A549 (cell line): Measurements from ENCODE around the gene OR52N4. TPM values are rescaled to one million over a fixed set of nuclear protein-coding genes. Genes with fewer than 3 reads are reported as not detected.

Experiments used
- ATAC-seq, 2 experiments: fragments of 200-7000 bp in 1 of 2; fragments of >200 bp in 1 of 2; cut with Nextera tagmentation in 1 of 2; cut with Tn5 transposase in 1 of 2; 3 replicates each; pipeline versions ENCODE4 v1.8.0 to v1.9.1; 2018 to 2020; ENCODE audit warnings: mild to moderate bottlenecking in 1 of 2, moderate library complexity in 1 of 2
- CTCF ChIA-PET: fragments of 300-600 bp; sonication (Branson Sonifier 250); formaldehyde crosslinking; extraction: SDS; loops from one replicate; lab custom pipeline; 2021; ENCODE audit warnings: antibody characterized with exemption, inconsistent platforms; lab: Yijun Ruan, JAX
- POLR2A ChIA-PET: fragments of 350-600 bp; formaldehyde crosslinking; extraction: SDS; loops from one replicate; lab custom pipeline; 2021; ENCODE audit warnings: antibody characterized with exemption, inconsistent platforms; lab: Yijun Ruan, JAX
- DNase-seq, 2 experiments: peaks; one replicate each; pipeline versions ENCODE4 v3.0.0 to v3.0.0-alpha.2; 2011 to 2016; ENCODE audit warnings: low read depth in 1 of 2, low spot score in 1 of 2
- FAIRE-seq: peaks from 2 replicates; lab custom pipeline; 2011; peaks lifted over from hg19 to GRCh38; lab: Jason Lieb, UNC
- H3K27ac ChIP-seq, 2 experiments: fragments of >200 bp; sonication (Bioruptor Twin); formaldehyde crosslinking; 3 replicates each; pipeline ENCODE4 v1.5.1; 2016 to 2017
- H3K4me1 ChIP-seq: fragments of >200 bp; sonication (Bioruptor Twin); formaldehyde crosslinking; 3 replicates; pipeline ENCODE4 v1.6.1; 2016
- H3K4me2 ChIP-seq: fragments of >200 bp; sonication (Bioruptor Twin); formaldehyde crosslinking; 3 replicates; pipeline ENCODE4 v1.6.1; 2016
- H3K4me3 ChIP-seq: fragments of >200 bp; sonication (Bioruptor Twin); formaldehyde crosslinking; 3 replicates; pipeline ENCODE4 v1.5.1; 2016
- H3K9me3 ChIP-seq: fragments of >200 bp; sonication (Bioruptor Twin); formaldehyde crosslinking; 3 replicates; pipeline ENCODE4 v1.6.1; 2016
- BCL3 ChIP-seq: fragments of >200 bp; sonication (Bioruptor Twin); formaldehyde crosslinking; IDR thresholded peaks from 3 replicates; pipeline ENCODE4 v1.6.1; 2016
- BHLHE40 ChIP-seq: IDR thresholded peaks from 2 replicates; pipeline ENCODE4 v1.6.1; 2012; ENCODE audit warnings: low read depth, low read length, inconsistent platforms
- CEBPB ChIP-seq, 2 experiments: fragments of >200 bp in 1 of 2; sonication (Bioruptor Twin) in 1 of 2; formaldehyde crosslinking in 1 of 2; IDR thresholded peaks; 2 replicates each; pipeline ENCODE4 v1.6.1; 2012 to 2016
- CHD2 ChIP-seq: fragments of 150-350 bp; IDR thresholded peaks from 2 replicates; pipeline ENCODE4 v1.6.1; 2014; ENCODE audit warnings: low read length; ENCODE audit not compliant: partially characterized antibody
- CTCF ChIP-seq: fragments of >200 bp; sonication (Bioruptor Twin); formaldehyde crosslinking; IDR thresholded peaks from 3 replicates; pipeline ENCODE4 v1.5.1; 2016
- E2F6 ChIP-seq: IDR thresholded peaks from 2 replicates; pipeline ENCODE4 v1.6.1; 2012; ENCODE audit warnings: low read depth, borderline replicate concordance
- ELK1 ChIP-seq: fragments of 150-350 bp; IDR thresholded peaks from 2 replicates; pipeline ENCODE4 v1.6.1; 2014; ENCODE audit warnings: low read depth, mild to moderate bottlenecking, low read length
- FOSL2 ChIP-seq, 2 experiments: fragments of 450-650 bp in 1 of 2; fragments of >200 bp in 1 of 2; sonication (Bioruptor Twin) in 1 of 2; formaldehyde crosslinking; IDR thresholded peaks; 2 replicates each; pipeline versions ENCODE4 v1.5.0 to v1.6.1; 2016 to 2020; ENCODE audit warnings: mild to moderate bottlenecking in 1 of 2, moderate library complexity in 1 of 2
- GATA3 ChIP-seq: IDR thresholded peaks from 2 replicates; pipeline ENCODE4 v1.6.1; 2012; ENCODE audit warnings: borderline replicate concordance
- HEYL ChIP-seq: fragments of 250-450 bp; sonication (Bioruptor Pico); IDR thresholded peaks from 2 replicates; pipeline ENCODE4 v1.8.0; 2021; ENCODE audit warnings: mild to moderate bottlenecking, moderate library complexity
- HOXA7 ChIP-seq: fragments of 250-450 bp; sonication (Bioruptor Pico); IDR thresholded peaks from 2 replicates; pipeline ENCODE4 v1.5.0; 2020; ENCODE audit warnings: mild to moderate bottlenecking, moderate library complexity
- JUNB ChIP-seq: fragments of >200 bp; sonication (Bioruptor Twin); formaldehyde crosslinking; IDR thresholded peaks from 2 replicates; pipeline ENCODE4 v1.6.1; 2016
- KDM1A ChIP-seq: fragments of 200-600 bp; sonication (generic); IDR thresholded peaks from 2 replicates; pipeline ENCODE4 v1.6.1; 2016; ENCODE audit warnings: low read depth, mild to moderate bottlenecking
- KDM5A ChIP-seq: fragments of 200-600 bp; sonication (generic); IDR thresholded peaks from 2 replicates; pipeline ENCODE4 v1.6.1; 2016; ENCODE audit warnings: antibody characterized with exemption, mild to moderate bottlenecking
- MYC ChIP-seq: IDR thresholded peaks from 2 replicates; pipeline ENCODE4 v1.6.1; 2012; ENCODE audit warnings: mild to moderate bottlenecking, inconsistent platforms, low read length, improper control_type of control experiment, borderline replicate concordance
- NPAS2 ChIP-seq: fragments of 250-450 bp; sonication (Bioruptor Pico); IDR thresholded peaks from 2 replicates; pipeline ENCODE4 v1.8.0; 2022; ENCODE audit warnings: mild to moderate bottlenecking, moderate library complexity, borderline replicate concordance
- PBX3 ChIP-seq: IDR thresholded peaks from 2 replicates; pipeline ENCODE4 v1.6.1; 2012
- RAD21 ChIP-seq, 2 experiments: fragments of >200 bp in 1 of 2; sonication (Bioruptor Twin) in 1 of 2; formaldehyde crosslinking in 1 of 2; IDR thresholded peaks in 1 of 2; conservative IDR thresholded peaks in 1 of 2; 2 replicates in 1 of 2; 3 replicates in 1 of 2; pipeline ENCODE4 v1.6.1; 2012 to 2018; ENCODE audit warnings: inconsistent platforms in 1 of 2
- RCOR1 ChIP-seq: fragments of 150-350 bp; IDR thresholded peaks from 2 replicates; pipeline ENCODE4 v1.6.1; 2014; ENCODE audit warnings: antibody characterized with exemption, low read length, low read depth
- RNF2 ChIP-seq: fragments of 200-600 bp; sonication (generic); IDR thresholded peaks from 2 replicates; pipeline ENCODE4 v1.6.1; 2016; ENCODE audit warnings: low read depth, mild to moderate bottlenecking, antibody characterized with exemption, moderate library complexity, borderline replicate concordance
- SMC3 ChIP-seq: fragments of >200 bp; sonication (Bioruptor Twin); formaldehyde crosslinking; IDR thresholded peaks from 3 replicates; pipeline ENCODE4 v1.6.1; 2018; ENCODE audit warnings: inconsistent platforms
- TFCP2L1 ChIP-seq: fragments of 250-450 bp; sonication (Bioruptor Pico); IDR thresholded peaks from 2 replicates; pipeline ENCODE4 v1.5.0; 2021; ENCODE audit warnings: mild to moderate bottlenecking
- TP53 ChIP-seq: fragments of 250-450 bp; sonication (Bioruptor Pico); IDR thresholded peaks from 2 replicates; pipeline ENCODE4 v1.5.0; 2021; ENCODE audit warnings: mild to moderate bottlenecking, moderate library complexity
- ZSCAN20 ChIP-seq: fragments of 250-450 bp; sonication (Bioruptor Pico); IDR thresholded peaks from 2 replicates; pipeline ENCODE4 v1.8.0; 2022; ENCODE audit warnings: mild to moderate bottlenecking, moderate library complexity
- WGBS: methylation state at CpG from one replicate; pipeline ENCODE4 v1.1.6; 2017; ENCODE audit errors: missing lambda C conversion rate; 5-methylcytosine and 5-hydroxymethylcytosine counted together
- polyA minus RNA-seq: library from RNA; depleted of rRNA, polyadenylated mRNA; stranded (reverse); fragments of >200 nt; gene quantifications from 2 replicates; pipeline ENCODE4 v1.2.3, GENCODE V29; 2011; rRNA and poly(A)+ RNA removed
- polyA plus RNA-seq, 4 experiments: library from polyadenylated mRNA; depleted of rRNA in 3 of 4; stranded (reverse); fragments of >200 nt; fragmentation: RNase III in 1 of 4; extraction: RNeasy Plus Mini Kit Qiagen cat#74134 plus additional on column Dnase treatment in 1 of 4; gene quantifications; 2 replicates in 3 of 4; 3 replicates in 1 of 4; pipeline ENCODE4 v1.2.3, GENCODE V29; 2011 to 2017

OR52N4 gene
- polyA plus RNA-seq (2011; rRNA removed) (not detected in 2 replicates), polyA plus RNA-seq (2017; fragmentation: RNase III; extraction: RNeasy Plus Mini Kit Qiagen cat#74134 plus additional on column Dnase treatment) (not detected in 3 replicates), polyA minus RNA-seq (not detected in 2 replicates)
- not detected in 2 replicates for polyA plus RNA-seq (2012; cell fraction: cytosol; rRNA removed)
- polyA plus RNA-seq (2012; cell fraction: nucleus; rRNA removed) = not detected in 2 replicates

GRCh38 chr11:5753943-5754342, at the start of gene OR52N4:
Gene OR52N4 (plus strand): TSS chr11:5754243. CDS start chr11:5754741, 498 bp downstream.
- no peaks in the 10 kb centered on the region for H3K9me3 ChIP-seq
- TF ChIP-seq RCOR1 = no peak
- TF ChIP-seq MYC = no peak
- no peak for TF ChIP-seq KDM1A
- no peak for TF ChIP-seq TP53 (CRISPR knock-in tag)
- no peak for TF ChIP-seq CTCF
- no peak for TF ChIP-seq CEBPB (IDR thresholded peaks at IDR 0.05)
- no peak for TF ChIP-seq PBX3
- TF ChIP-seq HEYL (CRISPR knock-in tag) = no peak
- no peak for TF ChIP-seq GATA3
- TF ChIP-seq ZSCAN20 (CRISPR knock-in tag) = no peak
- TF ChIP-seq SMC3 = no peak
- no peaks in the 10 kb centered on the region for H3K4me1 ChIP-seq
- no peak within 1 kb of the TSS for H3K27ac ChIP-seq
- POLR2A ChIA-PET = no interaction called here
- FAIRE-seq = no peak
- no peak for DNase-seq
- WGBS = 13% methylated on average over 1 of the region's 1 CpG
- no peak within 1 kb of the TSS for H3K4me3 ChIP-seq
- ATAC-seq = no peak
- no peak within 1 kb of the TSS for H3K4me2 ChIP-seq
- CTCF ChIA-PET = no interaction called here

GRCh38 chr11:5705688-5706087, 48.4 kb upstream of the OR52N4 start:
- WGBS = 80% methylated on average over 4 of the region's 4 CpGs
- TF ChIP-seq FOSL2 (IDR thresholded peaks at IDR 0.05) (no peak), FOSL2 (CRISPR knock-in tag; IDR thresholded peaks at IDR 0.05) (no peak), HEYL (CRISPR knock-in tag) (no peak), ZSCAN20 (CRISPR knock-in tag) (no peak), ELK1 (no peak), BCL3 (no peak), KDM1A (no peak), TP53 (CRISPR knock-in tag) (no peak), E2F6 (no peak), RNF2 (no peak), CEBPB (IDR thresholded peaks at IDR 0.05) (no peak), TFCP2L1 (CRISPR knock-in tag) (no peak), BHLHE40 (no peak), HOXA7 (no peak), JUNB (no peak), NPAS2 (no peak), GATA3 (no peak), RAD21 (conservative IDR thresholded peaks at IDR 0.05 in 1 of 2, IDR thresholded peaks at IDR 0.05 in 1 of 2) (no peak), KDM5A (no peak), MYC (no peak), CHD2 (no peak)
- ATAC-seq (no peak), FAIRE-seq (no peak), DNase-seq (no peak)
- POLR2A ChIA-PET = no interaction called here
- no peaks in the 10 kb centered on the region for H3K4me1 ChIP-seq
- no peak overlapping the region for H3K4me2 ChIP-seq
- CTCF ChIA-PET = no interaction called here
- H3K27ac ChIP-seq = no peak overlapping the region
- H3K4me3 ChIP-seq = no peak overlapping the region
- no peaks in the 10 kb centered on the region for H3K9me3 ChIP-seq
